ENCODE measurements around the gene NPPA. TPM values are rescaled to one million over a fixed set of nuclear protein-coding genes. Genes with fewer than 3 reads are reported as not detected.

NPPA gene
- total RNA-seq, 4 donors from 2014 or later: not detected

- peaks cover 3 to 5% of the 10 kb centered on the region in 2 donors for H3K27me3 ChIP-seq
- TF ChIP-seq POLR2A (IDR thresholded peaks at IDR 0.05) (no peak), CTCF (IDR thresholded peaks at IDR 0.05) (no peak)
- H3K9me3 ChIP-seq: no peaks in the 10 kb centered on the region
- H3K4me3 ChIP-seq: no peak overlapping the region
- intact Hi-C loops (cut with DNase I; ENCODE audit: low total_unique reads): no loop called here
- H3K36me3 ChIP-seq: no peaks in the 10 kb centered on the region
- no peak overlapping the region for H3K27ac ChIP-seq
- no peaks in the 10 kb centered on the region for H3K4me1 ChIP-seq
- no peak for DNase-seq
Observed at GRCh38 chr1:11854519-11854918, 6.9 kb upstream of the NPPA start.

- intact Hi-C loops (cut with DNase I; ENCODE audit: low total_unique reads): no loop called here
- no peak for TF ChIP-seq POLR2A (IDR thresholded peaks at IDR 0.05)
- TF ChIP-seq CTCF (IDR thresholded peaks at IDR 0.05): no peak
- H3K27me3 ChIP-seq: no peaks in the 10 kb centered on the region
- no peak overlapping the region for H3K27ac ChIP-seq
- DNase-seq: no peak
- no peak overlapping the region for H3K4me3 ChIP-seq
- H3K9me3 ChIP-seq: no peaks in the 10 kb centered on the region
- H3K36me3 ChIP-seq: no peaks in the 10 kb centered on the region
- H3K4me1 ChIP-seq: no peaks in the 10 kb centered on the region
Observed at GRCh38 chr1:11851180-11851579, 3.6 kb upstream of the NPPA start.

GRCh38 chr1:11850156-11850555 lies 2.6 kb upstream of the NPPA start:
- intact Hi-C loops (cut with DNase I; ENCODE audit: low total_unique reads): no loop called here
- H3K27me3 ChIP-seq: no peaks in the 10 kb centered on the region
- H3K27ac ChIP-seq: no peak overlapping the region
- no peaks in the 10 kb centered on the region for H3K4me1 ChIP-seq
- no peak for DNase-seq
- no peaks in the 10 kb centered on the region for H3K36me3 ChIP-seq
- no peak for TF ChIP-seq CTCF (IDR thresholded peaks at IDR 0.05)
- TF ChIP-seq POLR2A (IDR thresholded peaks at IDR 0.05): no peak
- H3K4me3 ChIP-seq: no peak overlapping the region
- H3K9me3 ChIP-seq: no peaks in the 10 kb centered on the region

GRCh38 chr1:11848373-11848700 lies 754 bp upstream of the NPPA start:
- H3K9me3 ChIP-seq: no peaks in the 10 kb centered on the region
- no peaks in the 10 kb centered on the region for H3K27me3 ChIP-seq
- intact Hi-C loops (cut with DNase I; ENCODE audit: low total_unique reads): no loop called here
- DNase-seq: no peak
- H3K36me3 ChIP-seq: no peaks in the 10 kb centered on the region
- H3K4me3 ChIP-seq: no peak overlapping the region
- no peaks in the 10 kb centered on the region for H3K4me1 ChIP-seq
- no peak overlapping the region for H3K27ac ChIP-seq
- TF ChIP-seq POLR2A (IDR thresholded peaks at IDR 0.05) (no peak), CTCF (IDR thresholded peaks at IDR 0.05) (no peak)

- no peaks in the 10 kb centered on the region for H3K4me1 ChIP-seq
- TF ChIP-seq CTCF (IDR thresholded peaks at IDR 0.05): no peak
- no peak for TF ChIP-seq POLR2A (IDR thresholded peaks at IDR 0.05)
- H3K27me3 ChIP-seq: no peaks in the 10 kb centered on the region
- no peak for DNase-seq
- H3K36me3 ChIP-seq: no peaks in the 10 kb centered on the region
- H3K27ac ChIP-seq: no peak overlapping the region
- no peaks in the 10 kb centered on the region for H3K9me3 ChIP-seq
- no peak overlapping the region for H3K4me3 ChIP-seq
- intact Hi-C loops (cut with DNase I; ENCODE audit: low total_unique reads): no loop called here
Observed at GRCh38 chr1:11845641-11846335, 1.8 kb downstream of the NPPA start.

All from uterus (tissue), 4 donors.